Measurements from ENCODE around the gene NRP2. TPM values are rescaled to one million over a fixed set of nuclear protein-coding genes. Genes with fewer than 3 reads are reported as not detected.

The NRP2 gene
- total RNA-seq, 1 donor from 2014 or later = 39.3 TPM

DNA sequence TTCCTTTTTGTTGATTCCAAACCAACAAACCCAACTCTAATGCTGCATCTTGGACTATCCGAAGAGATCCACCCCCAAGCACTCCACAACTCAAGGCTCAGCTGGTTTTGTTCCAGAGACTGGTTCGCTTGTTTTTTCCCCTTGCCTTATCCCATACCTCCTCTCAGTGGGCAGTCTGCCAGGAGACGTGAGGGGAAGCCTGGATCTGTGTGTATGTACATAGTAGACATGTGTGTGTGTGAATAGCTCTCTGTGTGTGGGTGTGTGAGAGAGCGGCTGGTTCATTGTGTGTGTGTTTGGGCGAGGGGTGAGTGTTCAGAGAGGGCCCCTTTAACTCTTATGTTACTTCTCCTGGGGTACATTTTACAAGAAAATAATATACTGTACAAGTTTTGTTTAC, 94.4 kb downstream of the NRP2 start:
- DNase-seq = no peak

DNA sequence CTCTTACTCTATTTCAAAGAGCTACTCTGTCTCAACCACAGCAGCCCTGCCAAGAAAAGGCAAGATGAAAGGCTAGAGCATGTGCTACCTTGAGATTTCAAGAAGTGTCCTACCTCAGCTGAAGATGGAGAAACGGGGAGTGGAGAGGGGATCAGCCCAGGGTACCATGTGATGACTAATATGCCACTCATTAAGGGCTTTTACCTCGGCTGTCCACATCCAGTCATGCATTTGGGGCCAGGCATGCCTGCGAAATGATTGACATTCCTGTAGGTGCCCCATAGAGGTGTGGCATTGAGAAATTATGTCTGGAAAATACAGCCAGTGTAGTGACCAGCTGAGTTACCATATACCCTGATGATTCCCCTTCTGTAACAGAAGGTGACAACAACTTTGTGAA, 96.1 kb downstream of the NRP2 start:
- DNase-seq = no peak

DNA sequence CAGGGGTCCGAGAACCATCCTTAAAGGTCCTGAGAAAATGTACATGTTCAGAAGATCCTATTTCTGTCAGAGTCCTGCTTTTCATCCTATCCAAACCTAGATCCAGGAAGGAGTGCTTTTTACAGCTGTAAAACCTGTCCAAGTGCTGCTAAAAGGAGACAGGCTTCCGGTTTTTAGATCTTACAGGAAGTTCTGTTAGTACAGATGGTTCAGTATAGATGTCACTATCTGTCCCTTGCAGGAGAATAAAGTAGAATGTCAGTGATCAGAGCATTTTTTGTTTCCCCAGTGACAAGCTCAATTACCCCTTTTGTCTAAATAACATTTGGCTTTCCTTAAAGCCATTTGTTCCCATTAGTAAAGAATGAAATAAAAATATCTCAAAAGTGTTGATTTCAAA, 98.3 kb downstream of the NRP2 start:
- DNase-seq = no peak

DNA sequence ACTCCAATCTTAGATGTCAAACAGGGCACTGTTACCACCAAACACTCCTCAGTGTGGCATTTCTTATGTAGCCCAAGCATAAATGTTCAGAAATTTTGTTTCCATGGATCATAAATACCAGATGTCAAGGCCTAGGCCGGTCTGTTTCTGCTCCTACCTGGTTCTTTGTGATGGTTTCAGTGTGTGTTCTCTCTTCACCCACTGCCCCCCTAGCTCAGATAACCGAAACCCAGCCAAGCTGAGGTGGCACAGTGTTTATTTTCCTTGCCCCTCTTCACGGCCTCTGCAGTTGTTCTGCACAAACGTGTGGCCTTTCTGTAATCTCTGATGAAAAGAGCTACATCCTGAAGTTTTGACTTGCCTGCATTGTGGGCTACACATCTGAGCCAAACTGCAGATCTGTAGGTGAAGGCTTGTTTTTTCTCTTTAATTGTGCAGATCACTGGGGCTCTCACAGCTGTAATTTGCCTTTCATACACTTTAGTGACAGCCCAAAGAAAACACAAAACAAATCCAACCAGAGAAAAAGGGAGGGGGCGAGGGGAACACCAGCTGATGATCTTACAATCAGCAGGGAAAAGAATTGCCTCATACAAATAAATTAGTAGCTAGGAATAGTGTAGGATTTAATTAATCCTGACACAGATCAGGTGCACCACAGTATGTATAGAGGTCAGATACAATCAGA, 99.1 kb downstream of the NRP2 start:
- no peak for DNase-seq

DNA sequence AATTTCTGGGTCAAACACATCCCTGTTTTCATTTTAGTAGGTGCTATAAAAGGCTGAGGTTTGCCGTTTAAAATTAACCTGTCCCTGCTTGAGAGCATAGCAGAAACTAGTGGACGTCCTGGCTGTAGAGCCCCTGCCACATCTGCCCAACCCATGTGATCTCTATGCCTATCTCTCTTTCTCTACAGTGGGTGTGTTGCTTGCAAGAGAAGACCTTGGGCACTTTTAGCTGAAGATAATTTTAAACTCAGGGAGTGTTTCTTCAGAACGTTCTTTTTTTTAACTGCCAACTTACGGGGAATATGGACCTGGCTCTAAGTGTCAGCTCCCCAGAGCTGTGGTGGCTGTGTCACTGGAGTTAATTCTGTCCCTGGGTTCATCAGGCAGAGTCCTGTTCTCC, 100.6 kb downstream of the NRP2 start:
- no peak for DNase-seq

DNA sequence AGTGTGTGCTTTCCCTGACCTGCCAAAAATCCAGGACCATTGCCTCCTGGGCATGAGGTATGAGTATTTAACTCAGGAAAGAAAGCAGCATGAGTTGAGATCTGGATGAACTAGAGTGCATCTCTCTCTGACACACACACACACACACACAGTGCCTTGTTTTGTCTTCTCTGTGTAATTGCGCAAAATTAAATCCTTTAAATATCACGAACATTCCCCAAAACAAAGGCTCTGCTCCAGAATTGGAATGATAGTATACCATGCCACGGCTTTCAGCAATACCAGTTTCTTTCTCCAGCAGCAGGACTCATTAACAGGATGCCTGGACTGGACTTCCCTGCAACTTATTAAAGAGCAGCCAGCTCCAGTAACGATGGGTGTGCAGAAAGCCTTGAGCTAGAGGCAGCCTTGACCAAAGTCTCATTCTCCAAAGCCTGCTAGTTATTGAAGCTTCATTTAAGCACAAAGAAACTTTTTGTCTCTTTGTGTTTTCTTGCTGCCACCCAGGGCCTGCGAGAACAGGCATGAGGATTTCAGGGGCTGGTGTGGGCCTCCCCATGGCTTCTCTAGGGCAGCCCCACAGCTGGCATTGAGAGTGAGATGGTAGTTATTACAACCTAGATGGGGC, 101.7 kb downstream of the NRP2 start:
- DNase-seq = no peak

DNA sequence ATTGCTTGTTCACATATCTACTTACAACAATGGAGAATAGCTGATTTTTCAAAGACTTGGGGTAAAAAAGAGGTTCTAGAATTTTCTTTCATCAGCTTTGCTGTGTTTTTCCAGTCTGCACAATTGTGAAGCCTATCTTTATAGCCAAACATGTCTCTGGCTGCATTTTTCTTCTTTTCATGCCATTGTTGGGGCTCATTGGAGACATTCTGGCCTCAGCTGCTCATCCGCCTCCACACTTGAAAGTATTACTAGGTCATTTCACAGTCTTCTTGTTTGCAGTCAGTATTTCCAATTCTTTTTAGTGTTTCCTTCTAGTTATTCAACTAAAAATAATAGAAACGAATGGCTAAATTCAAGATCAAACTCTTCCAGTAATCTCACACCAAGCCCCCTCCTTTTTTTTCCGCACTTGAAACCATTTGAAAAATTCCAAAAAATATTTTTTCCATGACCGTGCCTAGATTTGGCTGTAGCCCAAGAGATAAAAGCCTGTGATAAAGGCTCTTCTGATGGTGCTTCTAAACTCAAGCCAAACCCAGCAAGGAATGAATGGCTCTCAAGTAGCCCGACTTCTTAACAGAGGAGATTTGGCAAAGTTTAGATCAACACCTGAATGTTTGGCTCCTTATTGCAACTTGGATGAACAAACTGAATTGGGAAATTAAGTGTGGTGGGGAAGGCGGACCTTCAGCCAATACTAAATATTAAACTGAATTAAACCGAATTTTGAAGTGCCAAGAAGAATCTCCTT, 103.4 kb downstream of the NRP2 start:
- DNase-seq = no peak

DNA sequence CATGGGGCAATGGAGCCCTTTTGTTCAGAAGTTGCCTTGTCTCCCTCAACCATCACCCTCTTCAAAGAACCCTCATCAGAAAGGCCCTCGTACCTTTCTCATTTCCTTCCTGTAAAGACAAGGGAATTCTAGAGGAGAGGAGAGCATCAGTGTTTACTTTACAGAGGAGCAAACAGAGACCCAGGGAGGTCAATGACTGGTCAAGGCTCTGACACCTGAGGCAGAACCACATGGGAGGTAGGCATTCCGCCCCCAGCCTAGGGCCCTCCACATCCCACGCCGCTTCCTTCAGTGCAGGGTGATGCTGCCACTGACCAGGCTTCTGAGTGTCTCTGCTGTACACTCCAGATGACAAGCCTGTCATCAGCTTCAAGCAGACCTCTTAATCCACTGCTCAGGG, 104.7 kb downstream of the NRP2 start:
- DNase-seq = no peak

DNA sequence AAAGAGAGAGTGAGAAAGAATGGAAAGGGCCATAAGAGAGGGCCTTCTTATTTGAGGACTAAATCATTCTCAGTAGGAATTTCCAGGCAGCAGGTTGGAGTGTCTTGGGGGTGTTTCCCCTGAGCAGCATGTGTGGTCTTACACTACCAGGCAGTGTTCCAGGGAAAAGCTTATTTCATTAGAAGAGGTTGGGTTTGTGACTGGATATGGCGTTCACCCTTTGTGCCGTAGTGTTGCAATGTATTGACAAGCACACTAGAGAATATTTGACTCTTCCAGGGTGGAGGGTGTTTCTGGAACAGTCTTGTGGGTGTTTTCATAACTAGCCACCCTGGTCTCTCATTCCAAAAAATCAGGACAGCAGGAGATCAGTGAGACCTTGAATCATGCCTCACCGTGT, 105.5 kb downstream of the NRP2 start:
- no peak for DNase-seq

DNA sequence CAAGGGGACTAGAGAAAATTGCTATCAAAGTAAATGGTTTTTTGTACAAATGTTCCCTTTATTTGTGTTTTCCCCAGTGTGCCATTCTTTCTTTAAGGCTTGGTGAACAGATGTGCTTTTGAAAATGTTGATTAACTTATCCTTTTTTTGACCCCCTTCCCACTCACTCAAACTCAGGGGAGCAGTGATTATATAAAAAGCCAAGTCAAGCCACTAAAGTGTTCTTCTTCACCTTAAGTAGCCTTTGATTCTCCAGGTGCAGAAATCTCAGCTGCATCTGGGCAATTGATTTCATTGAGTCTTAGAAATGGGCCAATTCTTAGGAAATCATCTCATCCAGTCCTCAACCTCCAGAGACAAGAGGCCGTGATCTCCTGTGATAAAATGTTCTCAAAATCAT, 107.6 kb downstream of the NRP2 start:
- DNase-seq = no peak

DNA sequence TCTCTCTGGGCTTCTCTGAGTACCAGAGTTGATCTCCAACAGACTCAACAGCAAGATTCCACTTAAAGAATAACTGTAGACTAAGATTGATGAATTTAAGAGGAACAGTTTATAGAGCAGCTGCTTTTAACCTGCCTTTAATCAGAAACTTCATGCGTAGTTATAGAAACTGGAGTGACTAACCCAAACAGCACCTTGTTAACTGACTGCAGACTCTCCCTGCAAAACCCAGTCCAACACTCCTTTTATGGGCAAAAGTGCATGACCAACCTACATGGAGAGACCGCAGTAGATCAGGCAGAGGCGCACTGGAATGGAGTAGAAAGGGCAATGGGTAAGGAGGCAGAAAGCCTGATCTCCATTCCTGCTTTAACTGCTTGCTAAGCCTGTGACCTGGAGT, 110.6 kb downstream of the NRP2 start:
- DNase-seq = no peak

DNA sequence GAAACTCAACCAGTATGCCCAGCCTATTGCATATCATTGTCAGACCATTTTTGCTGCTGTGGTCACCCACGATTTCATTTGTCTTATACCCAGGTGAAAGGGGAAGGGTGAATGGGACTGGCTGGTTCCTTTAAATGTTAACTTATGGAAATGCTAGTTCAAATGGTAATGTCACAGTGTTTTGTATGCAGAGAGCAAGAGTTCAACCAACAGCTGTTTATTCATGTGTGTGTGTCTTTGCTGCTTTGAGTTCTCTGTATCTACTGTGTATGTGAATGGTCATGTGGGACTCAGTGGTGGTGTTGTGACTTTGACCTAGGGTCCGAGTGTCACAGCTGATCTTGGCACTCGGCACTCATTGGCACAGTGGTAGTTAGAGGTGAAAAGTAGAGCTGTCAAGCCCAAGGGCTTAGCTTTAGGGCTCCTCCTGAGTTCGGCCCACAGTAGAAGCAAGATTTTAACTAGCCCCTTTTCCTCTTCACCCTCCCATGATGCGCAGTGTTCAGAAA, 114.6 kb downstream of the NRP2 start:
- no peak for DNase-seq

DNA sequence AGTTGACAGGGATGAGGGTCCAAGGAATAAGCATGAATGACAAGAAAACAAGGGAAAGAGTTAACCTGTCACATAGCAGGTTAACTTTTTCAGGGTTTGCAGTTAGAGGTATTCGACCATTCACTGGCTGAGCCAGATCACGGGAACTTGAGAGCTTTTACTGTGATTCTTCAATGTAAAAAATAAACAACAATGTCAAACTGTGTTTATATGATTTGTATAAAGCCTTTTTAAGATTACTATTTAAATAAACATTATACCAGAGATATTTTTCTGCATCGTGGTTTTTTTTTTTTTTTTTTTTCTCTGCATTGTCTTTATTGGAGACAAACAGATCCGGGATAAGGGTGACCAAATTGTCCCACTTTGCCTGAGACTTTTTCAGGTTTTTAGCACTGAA, 115.6 kb downstream of the NRP2 start:
- no peak for DNase-seq

DNA sequence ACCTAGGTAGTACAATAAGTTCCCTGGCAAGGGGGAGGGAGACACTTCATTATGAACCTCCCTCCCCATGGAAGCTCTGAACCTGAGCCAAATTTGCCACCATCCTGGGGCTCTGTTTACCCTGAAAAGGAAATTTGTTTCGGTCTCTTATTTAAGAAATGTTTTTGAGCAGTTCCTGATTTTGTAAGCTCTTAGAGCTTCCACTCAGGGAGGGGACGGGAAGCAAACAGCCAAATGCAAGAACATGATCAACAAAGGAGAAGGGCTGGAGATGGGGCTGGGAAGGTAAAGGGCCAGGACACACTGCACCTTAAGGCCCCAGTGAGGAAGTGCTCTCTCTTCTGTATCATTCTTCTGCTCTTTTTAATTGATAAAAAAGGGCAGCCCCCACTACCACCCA, 117.9 kb downstream of the NRP2 start:
- no peak for DNase-seq

DNA sequence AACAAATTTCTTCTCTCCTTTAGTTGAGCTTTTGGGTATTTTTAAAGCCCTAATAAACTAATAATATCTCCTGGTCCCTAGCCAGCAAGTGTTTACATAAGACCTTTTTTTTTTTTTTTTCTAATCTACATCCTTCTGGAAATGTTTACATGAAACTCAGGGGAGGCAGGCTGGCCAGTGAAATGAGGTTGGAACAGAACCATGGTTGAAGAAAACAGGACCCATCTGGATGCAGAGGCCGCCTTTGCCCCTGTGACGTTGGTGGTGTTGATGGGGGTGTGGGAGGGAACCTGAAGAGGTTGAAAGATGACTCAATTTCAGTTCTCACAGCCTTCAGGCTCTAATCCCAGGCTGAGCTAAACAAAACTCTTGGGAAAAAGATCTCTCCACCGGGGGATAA, 118.5 kb downstream of the NRP2 start:
- peak; percentile 45 for DNase-seq

DNA sequence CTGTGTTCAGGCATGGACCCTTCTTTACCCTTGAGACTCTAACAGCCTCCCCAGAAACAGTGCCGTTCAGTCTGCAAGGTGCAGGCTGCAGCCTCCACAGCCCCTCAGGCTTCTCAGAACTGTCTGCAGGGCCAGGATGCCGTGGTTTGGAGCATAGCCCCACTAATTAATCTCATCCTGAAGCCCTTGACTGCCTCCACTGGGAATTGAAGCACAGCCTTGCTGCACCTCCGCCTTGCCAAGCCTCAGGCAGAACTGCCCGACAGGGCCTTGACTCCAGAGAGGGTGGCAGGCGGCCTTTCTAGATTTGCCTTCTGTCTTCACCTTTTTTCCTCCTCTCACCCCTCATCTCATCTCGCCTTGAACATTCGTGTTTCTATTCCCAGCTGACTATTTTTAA, 119.8 kb downstream of the NRP2 start:
- DNase-seq = no peak

DNA sequence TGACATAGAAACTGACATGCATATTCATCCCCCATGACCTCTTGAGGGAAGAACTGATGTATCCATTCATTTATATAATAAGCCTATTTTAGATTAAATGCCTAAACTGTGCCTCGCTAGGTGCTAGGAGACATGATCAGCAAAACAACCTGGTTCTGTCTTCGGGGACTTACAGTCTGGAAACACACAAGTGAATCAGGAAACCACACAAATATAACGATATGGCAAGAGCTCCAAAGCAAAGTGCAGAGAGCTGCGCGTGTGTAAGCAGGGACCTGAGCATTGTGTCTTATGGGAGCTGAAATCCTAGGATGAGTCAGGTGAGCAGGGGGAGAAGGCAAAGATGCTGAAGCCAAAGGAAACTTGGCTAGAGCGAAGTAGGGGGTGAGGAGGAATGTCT, 120.6 kb downstream of the NRP2 start:
- no peak for DNase-seq

DNA sequence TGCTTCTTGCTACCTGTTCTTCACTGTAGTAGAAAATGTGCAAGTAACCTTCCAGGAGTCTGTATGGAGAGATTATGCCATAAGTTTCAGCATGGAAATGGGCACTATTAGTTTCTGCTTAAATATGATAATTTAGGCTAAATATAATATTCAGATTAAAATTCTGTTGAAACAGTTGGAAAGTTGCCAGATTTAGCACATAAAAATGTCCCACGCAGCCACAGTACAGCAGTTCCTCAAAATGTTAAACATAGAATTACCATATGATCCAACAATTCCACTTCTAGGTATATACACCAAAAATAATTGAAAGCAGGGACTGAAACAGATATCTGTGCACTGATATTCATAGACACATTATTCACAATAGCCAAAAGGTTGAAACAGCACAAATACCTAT, 121.2 kb downstream of the NRP2 start:
- no peak for DNase-seq

DNA sequence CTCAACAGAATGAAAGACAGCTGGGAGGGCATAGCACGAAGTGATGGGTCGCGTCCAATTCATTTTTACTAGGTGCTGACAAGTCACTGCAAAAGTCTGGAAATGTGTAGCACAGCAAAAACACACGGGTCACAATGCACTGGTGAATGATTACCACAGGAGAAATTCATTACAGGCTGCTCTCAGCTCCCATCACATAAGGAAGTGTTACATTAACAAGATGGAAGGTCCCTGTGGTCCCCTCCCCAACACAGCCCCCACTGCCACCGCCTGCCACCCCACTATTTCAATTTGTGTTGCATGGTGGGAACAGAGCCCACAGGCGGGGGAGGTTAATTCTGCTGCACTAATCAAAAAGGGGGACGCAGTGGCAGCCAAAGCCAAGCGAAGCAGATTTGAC, 122.8 kb downstream of the NRP2 start:
- DNase-seq = no peak

DNA sequence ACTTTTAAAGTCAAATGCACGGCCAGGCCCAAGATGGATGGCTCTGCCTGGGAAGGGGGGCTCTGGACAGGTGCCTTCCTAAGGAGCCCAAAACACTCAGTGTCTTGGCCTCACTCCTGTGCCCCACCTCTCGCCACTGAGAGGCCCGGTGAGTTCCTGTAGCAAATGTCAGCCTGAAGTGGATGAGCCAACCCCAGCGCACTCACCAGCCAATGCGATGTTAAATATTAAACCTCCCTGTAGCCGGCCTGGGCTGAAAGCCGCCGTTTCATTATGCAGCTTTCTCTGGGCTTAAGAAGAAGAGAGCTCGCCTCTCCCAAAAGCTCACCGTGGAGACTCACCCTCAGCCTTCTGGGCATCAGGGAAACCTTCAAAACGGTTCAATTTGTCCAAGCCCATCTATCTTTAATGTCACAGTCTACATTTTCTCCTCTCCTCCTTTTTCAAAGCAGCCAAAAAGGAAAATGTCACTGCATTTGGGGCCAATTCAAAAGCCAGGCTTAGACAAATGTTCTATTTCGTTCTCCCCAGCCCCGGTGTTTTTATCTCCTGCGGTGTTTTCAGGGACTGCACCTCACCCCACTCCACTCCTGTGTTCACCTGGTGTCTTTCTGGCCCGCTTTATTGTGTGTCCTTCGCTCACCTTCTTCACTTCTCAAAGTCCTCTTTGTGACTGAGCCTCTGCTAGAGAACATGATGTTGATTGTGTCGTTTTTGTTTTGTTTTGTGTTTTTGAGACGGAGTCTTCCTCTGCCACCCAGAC, 124.0 kb downstream of the NRP2 start:
- no peak for DNase-seq

DNA sequence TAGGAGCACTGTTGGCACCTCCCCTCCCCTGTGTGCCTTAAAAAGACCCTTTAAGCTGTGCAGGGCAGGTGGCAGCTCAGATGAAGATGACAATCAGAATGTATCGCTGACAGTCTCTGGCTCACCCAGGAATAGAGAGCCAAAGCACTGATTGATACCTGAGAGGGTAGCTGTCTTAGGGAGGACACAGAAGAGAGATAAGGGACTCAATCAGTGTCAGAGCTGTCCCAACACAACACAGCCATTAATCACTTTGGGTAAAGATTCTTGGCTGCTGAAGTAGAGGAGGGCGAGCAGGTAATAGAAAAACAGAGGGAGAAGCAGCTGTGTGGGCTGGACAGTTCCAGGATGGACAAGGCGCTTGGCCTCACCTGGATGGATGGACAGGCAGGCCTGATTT, 124.9 kb downstream of the NRP2 start:
- DNase-seq = no peak

DNA sequence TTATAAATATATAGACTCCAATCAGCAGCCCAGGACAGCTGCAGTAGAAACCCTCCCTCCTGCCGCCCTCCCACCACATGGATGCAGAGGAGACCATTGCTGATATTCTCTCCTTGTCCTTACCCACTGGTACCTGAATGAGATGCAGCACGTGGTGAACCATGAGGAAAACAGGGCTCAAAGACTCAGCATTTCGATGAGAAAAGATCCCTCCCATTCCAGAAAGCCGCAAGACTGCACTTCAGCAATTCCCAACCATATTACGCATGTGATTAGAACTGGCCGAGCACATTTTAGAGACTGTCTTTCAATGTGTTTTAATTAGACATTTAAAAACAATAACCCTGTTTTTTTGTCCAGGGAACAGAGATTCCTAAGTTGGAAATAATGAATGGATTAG, 125.5 kb downstream of the NRP2 start:
- DNase-seq = no peak

Measured in skin of body (tissue), 2 donors.